Measurements from ENCODE around the gene ODAPH. TPM values are rescaled to one million over a fixed set of nuclear protein-coding genes. Genes with fewer than 3 reads are reported as not detected.
"Not testable (repeated sequence)": the region's sequence is repeated elsewhere in the genome, so short reads cannot be mapped to it uniquely, and the experiment has no call there.

The ODAPH gene
- total RNA-seq, 1 experiment from 2014 or later: not detected

GRCh38 chr4:75544220-75544619, 11.6 kb upstream of the ODAPH start:
- not testable (repeated sequence) for DNase-seq (ENCODE audit: extremely low read depth, low read depth)

- no peak for DNase-seq (ENCODE audit: extremely low read depth, low read depth)
These were observed 11.0 kb upstream of the ODAPH start for GRCh38 chr4:75544870-75545269.

DNA sequence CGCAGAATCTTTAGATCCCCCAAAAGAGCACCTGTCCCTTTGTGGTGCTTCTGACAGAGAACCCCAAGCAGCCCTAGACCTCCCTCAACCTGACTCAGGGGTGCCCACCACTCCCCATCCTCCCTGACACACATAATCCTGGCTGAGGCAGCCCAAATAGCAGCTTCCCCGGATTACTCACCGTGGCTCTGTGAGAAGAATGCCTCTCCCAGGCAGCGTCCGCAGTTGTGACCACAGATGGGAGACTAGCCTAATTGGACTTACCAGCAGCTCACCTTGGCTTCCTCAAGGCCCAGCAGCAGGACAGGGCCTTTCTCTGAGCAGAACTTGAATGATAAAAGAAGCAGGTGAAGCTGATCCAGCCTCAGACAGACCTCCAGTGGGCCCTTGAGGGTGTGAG, 10.3 kb upstream of the ODAPH start:
- DNase-seq (ENCODE audit: extremely low read depth, low read depth): no peak

GRCh38 chr4:75547647-75548387, 8.0 kb upstream of the ODAPH start:
- no peak for DNase-seq (ENCODE audit: extremely low read depth, low read depth)

GRCh38 chr4:75549019-75549418, 6.8 kb upstream of the ODAPH start:
- DNase-seq (ENCODE audit: extremely low read depth, low read depth): no peak

GRCh38 chr4:75552452-75552851, 3.4 kb upstream of the ODAPH start:
- no peak for DNase-seq (ENCODE audit: extremely low read depth, low read depth)

DNA sequence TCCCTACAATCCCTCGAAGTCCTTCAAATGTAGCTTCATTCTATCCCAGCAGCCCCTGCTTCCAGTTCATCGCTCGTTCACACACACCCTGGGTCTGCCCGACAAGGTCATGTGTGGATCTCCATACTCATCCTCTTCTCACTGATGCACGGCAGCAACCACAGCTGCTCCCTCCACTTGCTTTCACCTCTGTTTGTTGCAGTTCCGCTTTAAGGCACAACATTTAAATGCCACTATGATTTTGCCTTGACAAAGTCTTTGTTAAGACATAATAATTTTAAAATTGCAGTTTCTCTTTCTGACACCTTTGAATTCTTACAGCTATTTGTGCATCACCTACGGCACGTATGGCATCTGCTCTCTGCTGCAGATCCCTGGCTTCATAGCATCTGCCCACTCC, 1.8 kb downstream of the ODAPH start:
- DNase-seq (ENCODE audit: extremely low read depth, low read depth): no peak

- no peak for DNase-seq (ENCODE audit: extremely low read depth, low read depth)
These were observed 5.9 kb downstream of the ODAPH start for GRCh38 chr4:75561789-75562188.

DNA sequence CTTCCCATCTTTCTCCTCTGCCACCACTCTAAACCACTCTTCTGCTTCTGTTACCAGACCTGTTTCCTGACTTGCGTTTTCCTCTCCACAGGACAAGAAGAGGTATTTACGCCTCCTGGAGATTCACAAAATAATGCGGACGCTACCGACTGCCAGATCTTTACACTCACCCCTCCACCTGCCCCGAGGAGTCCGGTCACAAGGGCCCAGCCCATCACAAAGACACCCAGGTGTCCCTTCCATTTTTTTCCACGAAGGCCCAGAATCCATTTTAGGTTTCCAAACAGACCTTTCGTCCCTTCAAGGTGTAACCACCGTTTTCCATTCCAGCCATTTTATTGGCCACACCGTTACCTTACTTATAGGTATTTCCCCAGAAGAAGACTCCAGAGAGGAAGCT, 8.2 kb downstream of the ODAPH start:
- no peak for DNase-seq (ENCODE audit: extremely low read depth, low read depth)

GRCh38 chr4:75565481-75565880, 9.6 kb downstream of the ODAPH start:
- DNase-seq (ENCODE audit: extremely low read depth, low read depth): no peak

GRCh38 chr4:75566911-75567310, 11.0 kb downstream of the ODAPH start:
- no peak for DNase-seq (ENCODE audit: extremely low read depth, low read depth)

GRCh38 chr4:75567725-75568124, 11.9 kb downstream of the ODAPH start:
- no peak for DNase-seq (ENCODE audit: extremely low read depth, low read depth)

GRCh38 chr4:75584067-75584466, 28.2 kb downstream of the ODAPH start:
- DNase-seq (ENCODE audit: extremely low read depth, low read depth): no peak

DNA sequence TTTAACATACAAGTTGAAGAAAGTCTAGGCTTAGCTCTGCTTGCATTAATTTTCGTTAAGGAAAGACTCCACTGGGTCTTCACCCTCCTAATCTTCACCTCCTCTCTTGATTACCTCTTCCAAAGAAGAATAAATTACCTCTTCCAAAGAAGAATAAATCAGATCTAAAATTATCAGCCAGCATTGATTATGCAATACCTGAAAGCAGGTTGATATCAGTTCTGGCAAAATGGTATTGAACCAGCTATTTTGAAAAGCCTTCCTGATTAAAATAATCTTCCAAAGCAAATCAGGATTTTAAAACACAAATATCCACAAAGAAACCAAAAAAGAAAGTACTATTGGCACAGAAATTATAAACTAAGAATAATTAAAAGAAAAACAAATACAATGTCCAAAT, 37.5 kb downstream of the ODAPH start:
- no peak for DNase-seq (ENCODE audit: extremely low read depth, low read depth)

DNA sequence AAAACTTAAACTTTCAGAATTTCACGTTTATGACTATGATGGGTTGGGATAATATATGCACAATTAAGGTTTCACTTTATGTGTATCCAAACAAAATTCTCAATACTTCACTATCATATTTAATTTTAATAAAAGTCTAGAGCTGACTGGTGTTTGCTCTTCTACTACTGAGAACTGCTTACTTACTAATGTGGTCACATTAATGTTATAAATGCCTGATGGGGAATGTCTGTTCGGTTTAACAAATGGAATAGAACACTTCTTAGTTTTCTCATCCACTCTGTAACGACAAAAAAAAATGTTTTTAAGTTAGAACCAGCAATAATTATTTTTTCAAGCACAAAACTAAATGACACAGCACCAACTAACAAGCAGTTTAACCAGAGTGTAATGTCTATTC, 40.2 kb downstream of the ODAPH start:
- no peak for DNase-seq (ENCODE audit: extremely low read depth, low read depth)

GRCh38 chr4:75598390-75598789, 42.5 kb downstream of the ODAPH start:
- DNase-seq (ENCODE audit: extremely low read depth, low read depth): no peak

- no peak for DNase-seq (ENCODE audit: extremely low read depth, low read depth)
These were observed 43.8 kb downstream of the ODAPH start for GRCh38 chr4:75599647-75600046.

DNA sequence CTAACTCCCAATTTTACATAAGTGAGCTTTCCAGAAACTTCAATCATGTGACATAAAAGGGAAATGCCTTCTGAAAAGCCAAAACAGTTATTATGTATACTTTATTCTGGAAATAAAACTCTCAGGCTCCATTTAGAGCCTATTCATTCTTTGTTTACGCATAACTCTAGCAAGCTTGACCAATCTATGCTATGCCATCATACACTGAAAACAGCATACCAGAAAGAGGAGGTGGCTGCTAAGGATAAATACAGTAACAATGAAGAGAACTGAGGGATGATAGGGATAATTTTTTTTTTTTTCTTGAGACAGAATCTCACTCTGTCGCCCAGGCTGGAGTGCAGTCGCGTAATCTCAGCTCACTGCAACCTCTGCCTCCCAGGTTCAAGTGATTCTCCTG, 50.1 kb downstream of the ODAPH start:
- no peak for DNase-seq (ENCODE audit: extremely low read depth, low read depth)

DNA sequence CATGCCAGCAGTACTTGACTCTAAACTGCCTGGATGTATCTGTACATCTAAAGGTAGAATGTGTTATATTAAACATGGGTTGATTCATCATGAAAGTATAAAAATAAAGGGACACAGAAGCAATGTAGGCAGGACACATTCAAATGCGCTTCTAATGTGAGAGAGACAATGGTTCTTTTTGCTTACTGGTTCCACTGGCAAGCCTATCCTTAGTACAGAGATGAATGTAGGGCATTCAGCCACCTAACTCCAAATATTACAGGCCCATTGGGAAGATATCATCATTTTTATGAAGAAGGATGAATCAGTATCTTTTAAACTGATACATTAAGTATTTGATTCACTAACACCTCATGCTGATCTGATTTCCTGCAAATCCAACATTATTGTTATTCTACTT, 56.4 kb downstream of the ODAPH start:
- DNase-seq (ENCODE audit: extremely low read depth, low read depth): no peak

Measured in NCI-H460 (cell line).